B cell (primary cell): ENCODE results near the gene TRPM7. TPM values are rescaled to one million over a fixed set of nuclear protein-coding genes. Genes with fewer than 3 reads are reported as not detected.

Experiments used
- ATAC-seq: fragments of 200-7000 bp; cut with Tn5 transposase; one replicate; pipeline ENCODE4 v1.10.0; 2021; ENCODE audit warnings: low read depth, mild to moderate bottlenecking, moderate number of reproducible peaks, moderate library complexity
- CTCF ChIA-PET: fragments of 350-600 bp; sonication (Branson Sonifier 250); formaldehyde crosslinking; loops from one replicate; lab custom pipeline; 2021; ENCODE audit warnings: antibody characterized with exemption, inconsistent platforms; lab: Charles Lee
- POLR2A ChIA-PET: fragments of 350-600 bp; sonication (Branson Sonifier 250); formaldehyde crosslinking; loops from one replicate; lab custom pipeline; 2021; ENCODE audit warnings: antibody characterized with exemption; lab: Charles Lee
- DNase-seq: peaks from one replicate; pipeline ENCODE4 v3.0.0; 2013
- H2AFZ ChIP-seq: 2 replicates; pipeline ENCODE4 v1.6.1; 2012; ENCODE audit warnings: mild to moderate bottlenecking, low read depth, low read length; ENCODE audit not compliant: insufficient read depth, poor library complexity, severe bottlenecking
- H3K27ac ChIP-seq, 2 donors: 1 replicate in 1 of 2; 2 replicates in 1 of 2; pipeline ENCODE4 v1.5.1; 2012 to 2013; ENCODE audit warnings: low read length in 2 of 2, mild to moderate bottlenecking in 2 of 2, moderate library complexity in 1 of 2
- H3K27me3 ChIP-seq, 4 experiments: fragments of 200-600 bp in 1 of 4; sonication (generic) in 1 of 4; replicated peaks in 1 of 4; 1 replicate in 2 of 4; 2 replicates in 2 of 4; pipeline versions ENCODE4 v1.6.1 to v1.7.0; 2013 to 2016; ENCODE audit warnings: low read length in 3 of 4, mild to moderate bottlenecking in 2 of 4, mixed read lengths in 1 of 4, moderate library complexity in 1 of 4; ENCODE audit not compliant: insufficient read depth in 4 of 4, control insufficient read depth in 3 of 4; ENCODE audit errors: control extremely low read depth in 1 of 4
- H3K36me3 ChIP-seq, 2 experiments: replicated peaks in 1 of 2; 1 replicate in 1 of 2; 2 replicates in 1 of 2; pipeline versions ENCODE4 v1.6.1 to v1.7.1; 2013; ENCODE audit warnings: low read length in 1 of 2; ENCODE audit not compliant: insufficient read depth in 2 of 2, control insufficient read depth in 1 of 2; ENCODE audit errors: control extremely low read depth in 1 of 2, extremely low read depth in 1 of 2
- H3K4me1 ChIP-seq, 2 donors: fragments of 200-600 bp in 1 of 2; sonication (generic) in 1 of 2; 1 replicate in 1 of 2; 2 replicates in 1 of 2; pipeline versions ENCODE4 v1.5.1 to v1.6.1; 2013 to 2017; ENCODE audit warnings: low read length in 2 of 2; ENCODE audit not compliant: control insufficient read depth in 2 of 2, insufficient read depth in 2 of 2
- H3K4me2 ChIP-seq: replicated peaks from 2 replicates; pipeline ENCODE3; 2012; ENCODE audit warnings: mild to moderate bottlenecking, low read depth, low read length; ENCODE audit not compliant: poor library complexity, severe bottlenecking
- H3K4me3 ChIP-seq, 5 experiments: fragments of 200-600 bp in 1 of 5; sonication (generic) in 1 of 5; 1 replicate in 3 of 5; 2 replicates in 2 of 5; pipeline versions ENCODE4 v1.5.1 to v1.7.0; 2011 to 2016; ENCODE audit warnings: low read length in 4 of 5, mild to moderate bottlenecking in 4 of 5, low read depth in 2 of 5, control low read depth in 1 of 5, moderate library complexity in 1 of 5; ENCODE audit not compliant: insufficient read depth in 1 of 5; ENCODE audit errors: control extremely low read depth in 1 of 5, extremely low read depth in 1 of 5
- H3K79me2 ChIP-seq: fragments of 200-600 bp; sonication (generic); one replicate; pipeline ENCODE4 v1.6.0; 2016; ENCODE audit warnings: low read length; ENCODE audit not compliant: control insufficient read depth, insufficient read depth
- H3K9ac ChIP-seq: fragments of 200-600 bp; sonication (generic); 2 replicates; pipeline ENCODE4 v1.6.1; 2017; ENCODE audit warnings: mild to moderate bottlenecking, low read length, moderate library complexity
- H3K9me3 ChIP-seq, 3 donors: one replicate each; pipeline versions ENCODE4 v1.6.1 to v1.7.1; 2013; ENCODE audit warnings: low read length in 2 of 3; ENCODE audit not compliant: control insufficient read depth in 2 of 3, insufficient read depth in 1 of 3; ENCODE audit errors: control extremely low read depth in 1 of 3
- H4K20me1 ChIP-seq: 2 replicates; pipeline ENCODE4 v1.6.0; 2012; ENCODE audit warnings: mild to moderate bottlenecking, low read length; ENCODE audit not compliant: insufficient read depth, control insufficient read depth, poor library complexity, severe bottlenecking
- H3K27ac Mint-ChIP-seq: one replicate; pipeline ENCODE4 v1.8.0; 2021; ENCODE audit warnings: mixed read lengths
- H3K27me3 Mint-ChIP-seq: one replicate; pipeline ENCODE4 v1.8.0; 2021; ENCODE audit warnings: mixed read lengths
- H3K4me1 Mint-ChIP-seq: one replicate; pipeline ENCODE4 v1.8.0; 2021; ENCODE audit warnings: mixed read lengths
- H3K4me3 Mint-ChIP-seq: one replicate; pipeline ENCODE4 v1.8.0; 2021; ENCODE audit warnings: mixed read lengths
- H3K9me3 Mint-ChIP-seq: one replicate; pipeline ENCODE4 v1.8.0; 2022; ENCODE audit warnings: mixed read lengths; ENCODE audit not compliant: insufficient read depth
- EZH2 ChIP-seq: IDR thresholded peaks from 2 replicates; pipeline ENCODE4 v1.6.1; 2012; ENCODE audit warnings: borderline replicate concordance, low read depth, mild to moderate bottlenecking, moderate library complexity, low read length; ENCODE audit not compliant: insufficient read depth, poor library complexity, severe bottlenecking
- WGBS: methylation state at CpG from one replicate; pipeline ENCODE4 v1.1.5; 2013; ENCODE audit warnings: missing lambda C conversion rate; ENCODE audit not compliant: insufficient coverage; 5-methylcytosine and 5-hydroxymethylcytosine counted together
- intact Hi-C: fragments of 100-400 bp; cut with micrococcal nuclease; formaldehyde crosslinking; loops from one replicate; pipeline ENCODE4 v1.10.0; 2022
- polyA plus RNA-seq: library from polyadenylated mRNA; depleted of rRNA; stranded (reverse); fragments of >200 nt; gene quantifications from 2 replicates; pipeline ENCODE4 v1.2.3, GENCODE V29; 2012
- total RNA-seq, 2 donors: library from RNA; stranded (reverse); fragments of 120-200 nt in 1 of 2; gene quantifications; 1 replicate in 1 of 2; 2 replicates in 1 of 2; pipeline versions ENCODE4 v1.2.3 to v1.2.4, GENCODE V29; 2013 to 2022
- TF ChIP-seq, protein P1 (sequence below): fragments of 200-600 bp; IDR thresholded peaks from one replicate; pipeline ENCODE4 v1.8.0; 2022; ENCODE audit warnings: antibody characterized with exemption, mild to moderate bottlenecking

The TRPM7 gene
- total and polyA plus RNA-seq, 2 donors (not counting 1 experiment from before 2014, with no cell fraction given) = 12.5 to 77.2 TPM

DNA sequence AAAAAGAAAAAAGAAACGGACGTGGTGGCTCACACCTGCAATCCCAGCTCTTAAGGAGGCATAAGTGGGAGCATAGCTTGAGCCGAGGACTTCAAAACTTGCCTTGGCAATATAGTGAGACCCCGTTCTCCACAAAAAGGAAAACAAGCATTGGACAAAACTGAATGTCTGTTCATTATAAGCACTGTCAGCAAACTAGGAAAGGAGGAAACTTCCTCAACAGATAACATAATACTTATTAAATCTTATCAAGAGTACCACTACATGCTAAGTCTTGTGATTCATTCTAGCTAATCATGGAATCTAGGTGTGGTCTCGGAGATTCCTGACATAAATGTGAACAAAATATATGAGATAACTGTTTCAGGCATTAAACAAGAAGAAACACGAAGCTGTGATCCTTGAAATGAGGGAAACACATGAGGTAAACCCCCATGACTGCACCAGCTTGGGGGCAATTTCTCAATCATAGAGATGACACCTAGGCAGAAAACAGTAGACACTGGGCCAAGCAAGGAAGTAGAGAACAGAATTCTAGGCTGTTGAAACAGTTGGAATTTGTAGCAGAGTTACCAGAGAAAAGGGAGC, 33.3 kb downstream of the TRPM7 start:
- ATAC-seq (no peak), DNase-seq (no peak)
- ChIA-PET POLR2A (no interaction called here), CTCF (no interaction called here)
- no peak overlapping the region for H3K4me2 ChIP-seq
- no peak overlapping the region for H3K4me3 ChIP-seq
- TF ChIP-seq EZH2 = no peak
- TF ChIP-seq, protein P1, sequence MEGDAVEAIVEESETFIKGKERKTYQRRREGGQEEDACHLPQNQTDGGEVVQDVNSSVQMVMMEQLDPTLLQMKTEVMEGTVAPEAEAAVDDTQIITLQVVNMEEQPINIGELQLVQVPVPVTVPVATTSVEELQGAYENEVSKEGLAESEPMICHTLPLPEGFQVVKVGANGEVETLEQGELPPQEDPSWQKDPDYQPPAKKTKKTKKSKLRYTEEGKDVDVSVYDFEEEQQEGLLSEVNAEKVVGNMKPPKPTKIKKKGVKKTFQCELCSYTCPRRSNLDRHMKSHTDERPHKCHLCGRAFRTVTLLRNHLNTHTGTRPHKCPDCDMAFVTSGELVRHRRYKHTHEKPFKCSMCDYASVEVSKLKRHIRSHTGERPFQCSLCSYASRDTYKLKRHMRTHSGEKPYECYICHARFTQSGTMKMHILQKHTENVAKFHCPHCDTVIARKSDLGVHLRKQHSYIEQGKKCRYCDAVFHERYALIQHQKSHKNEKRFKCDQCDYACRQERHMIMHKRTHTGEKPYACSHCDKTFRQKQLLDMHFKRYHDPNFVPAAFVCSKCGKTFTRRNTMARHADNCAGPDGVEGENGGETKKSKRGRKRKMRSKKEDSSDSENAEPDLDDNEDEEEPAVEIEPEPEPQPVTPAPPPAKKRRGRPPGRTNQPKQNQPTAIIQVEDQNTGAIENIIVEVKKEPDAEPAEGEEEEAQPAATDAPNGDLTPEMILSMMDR = no peak
- H4K20me1 ChIP-seq = peaks cover 4% of the 10 kb centered on the region
- H3K9me3 ChIP-seq = no peaks in the 10 kb centered on the region
- Mint-ChIP-seq H3K27me3 (no peaks in the 10 kb centered on the region), H3K27ac (no peak overlapping the region), H3K9me3 (no peaks in the 10 kb centered on the region), H3K4me3 (no peak overlapping the region), H3K4me1 (peaks cover 8% of the 10 kb centered on the region)
- H3K9ac ChIP-seq = no peak overlapping the region
- no peak overlapping the region for H3K27ac ChIP-seq
- H3K36me3 ChIP-seq = peaks cover 3 to 59% of the 10 kb centered on the region in 2 experiments
- 92% methylated on average over 2 of the region's 6 CpGs for WGBS
- peaks cover 26% of the 10 kb centered on the region for H3K79me2 ChIP-seq
- intact Hi-C loops = no loop called here
- H2AFZ ChIP-seq = no peak overlapping the region
- H3K4me1 ChIP-seq = no peaks in the 10 kb centered on the region
- no peaks in the 10 kb centered on the region for H3K27me3 ChIP-seq

DNA sequence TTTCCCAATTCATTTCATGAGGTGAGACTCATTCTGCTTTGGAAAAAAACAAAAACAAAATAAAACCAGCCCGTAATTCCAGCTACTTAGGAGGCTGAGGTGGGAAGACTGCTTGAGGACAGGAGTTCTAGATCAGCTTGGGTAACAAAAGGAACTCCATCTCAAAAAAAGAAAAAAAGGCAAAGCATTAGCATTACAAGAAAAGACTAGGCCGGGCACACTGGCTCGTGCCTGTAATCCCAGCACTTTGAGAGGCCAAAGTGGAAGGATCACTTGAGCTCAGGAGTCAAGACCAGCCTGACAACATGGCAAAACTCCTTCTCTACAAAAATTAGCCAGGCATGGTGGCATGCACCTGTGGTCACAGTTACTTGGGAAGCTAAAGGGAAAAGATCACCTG, 33.9 kb downstream of the TRPM7 start:
- H3K4me3 ChIP-seq = no peak overlapping the region
- no peak overlapping the region for H3K4me2 ChIP-seq
- ChIA-PET POLR2A (no interaction called here), CTCF (interaction anchor here (0.6 kb wide), 1 partner anchor 135 kb away, joined by 3 read pairs; no protein-coding TSS in a partner anchor)
- 100% methylated on average over 2 of the region's 3 CpGs for WGBS
- no peak overlapping the region for H3K4me3 Mint-ChIP-seq
- H3K4me1 Mint-ChIP-seq = peaks cover 8% of the 10 kb centered on the region
- ATAC-seq (no peak), DNase-seq (no peak)
- no peak overlapping the region for H3K9ac ChIP-seq
- H3K9me3 ChIP-seq = no peaks in the 10 kb centered on the region
- H3K4me1 ChIP-seq = no peaks in the 10 kb centered on the region
- no peaks in the 10 kb centered on the region for H3K9me3 Mint-ChIP-seq
- intact Hi-C loops = no loop called here
- no peaks in the 10 kb centered on the region for H4K20me1 ChIP-seq
- no peak overlapping the region for H3K27ac Mint-ChIP-seq
- TF ChIP-seq, protein P1 = no peak
- TF ChIP-seq EZH2 = no peak
- H3K27ac ChIP-seq = no peak overlapping the region
- peaks cover 6 to 61% of the 10 kb centered on the region in 2 experiments for H3K36me3 ChIP-seq
- no peaks in the 10 kb centered on the region for H3K27me3 ChIP-seq
- peaks cover 29% of the 10 kb centered on the region for H3K79me2 ChIP-seq
- no peaks in the 10 kb centered on the region for H3K27me3 Mint-ChIP-seq
- H2AFZ ChIP-seq = no peak overlapping the region
